ENCODE measurements around the gene CNIH3.

Gene CNIH3

GRCh38 chr1:224722838-224723237 is 106.7 kb downstream of the CNIH3 start:
- DNase-seq (ENCODE audit: low read depth) = no peak

GRCh38 chr1:224724566-224724965 is 108.4 kb downstream of the CNIH3 start:
- no peak for DNase-seq (ENCODE audit: low read depth)

DNA sequence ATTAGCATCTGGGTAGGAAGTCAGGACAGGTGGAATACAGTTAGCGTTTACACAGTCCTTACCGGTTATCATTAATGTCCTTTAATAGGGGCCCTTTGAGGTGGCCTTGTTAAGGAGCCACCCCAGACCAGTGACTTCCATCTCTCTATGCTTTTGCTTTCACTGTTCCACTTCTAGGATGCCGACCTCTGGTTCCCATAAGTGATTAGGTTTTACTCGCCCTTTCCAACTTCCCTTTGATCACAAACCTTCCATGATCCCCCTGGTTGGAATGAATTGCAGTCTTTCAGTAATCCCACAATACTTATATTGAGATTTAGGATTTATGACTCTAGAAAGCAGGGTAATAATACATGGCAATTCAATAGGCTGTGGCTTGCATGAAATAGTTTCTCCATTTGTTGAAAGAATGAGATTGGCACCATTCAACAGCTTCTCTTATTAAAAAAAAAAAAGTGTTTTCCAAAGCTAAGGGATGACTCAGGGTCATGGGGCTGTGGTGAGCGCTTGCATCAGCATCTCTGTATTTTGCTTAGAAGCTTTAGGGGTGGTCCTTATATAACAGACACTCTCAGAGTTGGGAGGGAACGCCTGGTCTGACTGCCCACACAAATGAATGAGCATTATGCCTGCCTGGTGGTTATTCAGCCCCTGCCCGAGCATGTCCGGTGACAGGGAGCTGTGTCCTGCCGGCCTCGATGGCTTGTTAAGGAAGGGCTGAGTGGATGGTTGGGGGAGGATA is 110.5 kb downstream of the CNIH3 start:
- no peak for DNase-seq (ENCODE audit: low read depth)

DNA sequence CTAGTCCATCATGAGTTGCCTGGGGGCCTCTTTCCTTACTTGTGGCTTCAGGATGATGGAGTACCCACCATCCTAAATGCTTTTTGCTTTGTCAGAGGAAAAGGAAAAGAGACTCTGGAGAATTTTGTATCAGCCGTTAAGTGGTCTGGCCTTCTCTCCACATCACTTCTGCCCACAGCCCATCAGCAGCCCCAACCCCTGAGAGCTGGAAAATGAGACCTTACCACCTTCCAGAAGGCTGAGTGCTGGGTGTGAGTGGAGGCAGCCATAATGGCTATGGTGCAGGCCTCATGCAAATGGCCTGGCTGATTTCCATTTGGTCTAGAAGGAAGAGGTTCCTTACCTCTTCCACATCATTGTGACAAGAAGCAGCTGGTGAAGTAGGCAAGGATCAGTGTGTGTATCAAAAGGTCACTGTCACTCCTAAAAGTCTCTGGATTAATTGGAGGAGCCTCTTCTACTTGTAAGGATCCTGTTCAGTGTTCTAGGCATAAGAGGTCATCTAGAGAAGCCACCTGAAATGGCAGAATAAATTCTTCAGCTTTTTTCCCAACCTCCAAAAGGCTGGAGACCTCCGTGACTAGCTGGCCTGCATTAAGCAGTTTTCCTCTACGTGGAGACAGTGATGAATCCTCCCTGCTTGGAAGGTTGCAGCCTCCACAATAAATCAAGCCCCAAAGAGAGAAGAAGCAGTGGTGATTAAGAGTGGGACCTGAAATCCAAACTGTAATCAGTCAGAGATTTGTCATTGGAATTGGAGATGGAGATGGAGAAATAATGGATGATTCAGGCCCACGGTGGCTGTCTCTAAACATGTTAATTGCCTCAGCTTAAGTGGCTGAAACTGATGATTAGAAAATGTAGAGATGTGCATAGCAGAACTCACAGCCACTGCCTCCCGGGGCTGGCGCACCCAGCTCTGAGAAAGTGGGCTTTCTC is 111.5 kb downstream of the CNIH3 start:
- no peak for DNase-seq (ENCODE audit: low read depth)

DNA sequence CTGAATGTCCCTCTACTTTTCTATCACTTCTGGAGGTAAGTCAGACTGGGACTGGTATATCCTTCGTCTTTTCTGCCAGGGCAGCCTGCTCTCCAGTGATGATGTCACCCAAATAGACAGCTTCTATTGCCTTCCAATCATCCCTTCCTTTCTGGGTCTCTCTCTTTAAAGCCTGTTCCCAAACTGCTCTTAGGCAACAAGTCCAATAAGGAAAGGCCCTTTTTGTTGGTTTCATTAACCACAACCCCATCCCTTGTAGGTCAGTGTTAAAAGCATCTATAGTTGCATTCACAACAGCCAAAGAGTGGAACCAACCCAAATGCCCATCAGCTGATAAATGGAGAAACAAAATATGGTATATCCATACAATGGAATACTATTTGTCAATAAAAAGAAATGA is 114.4 kb downstream of the CNIH3 start:
- DNase-seq (ENCODE audit: low read depth) = no peak

DNA sequence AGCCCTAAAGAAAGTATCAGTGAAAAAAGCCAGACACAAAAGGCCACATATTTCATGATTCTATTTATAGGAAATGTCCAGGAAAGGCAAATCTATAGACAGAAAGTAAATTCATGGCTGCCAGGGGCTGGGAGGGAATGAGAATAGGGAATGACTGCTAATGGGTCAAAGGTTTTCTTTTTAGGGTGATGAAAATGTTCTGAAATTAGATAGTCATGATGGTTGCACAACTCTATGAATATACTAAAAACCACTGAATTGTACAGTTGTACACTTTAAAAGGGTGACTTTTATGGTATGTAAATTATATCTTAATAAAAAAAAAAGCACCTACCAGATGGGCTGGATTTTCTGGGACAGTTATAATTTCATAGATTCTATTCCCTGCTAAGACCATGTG is 114.8 kb downstream of the CNIH3 start:
- DNase-seq (ENCODE audit: low read depth) = no peak

DNA sequence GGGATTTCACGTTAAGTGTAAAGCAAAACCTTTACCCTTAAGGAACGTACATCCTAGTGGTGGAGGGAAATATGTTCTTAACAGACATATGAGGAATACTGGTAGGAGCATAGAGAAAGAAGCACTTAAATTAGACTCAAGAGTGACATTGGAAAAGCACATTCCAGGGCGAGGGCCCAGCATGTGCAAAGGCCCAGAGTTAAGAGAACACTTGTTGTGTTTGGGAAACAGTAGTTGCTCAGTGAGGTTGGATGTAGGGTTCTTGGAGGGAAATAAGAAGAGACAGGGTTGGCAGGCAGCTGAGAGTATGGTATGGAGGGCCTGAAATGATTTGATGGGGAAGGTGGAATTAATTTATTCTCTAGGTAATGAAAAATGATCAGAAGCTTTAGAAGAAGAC is 115.5 kb downstream of the CNIH3 start:
- DNase-seq (ENCODE audit: low read depth) = no peak

DNA sequence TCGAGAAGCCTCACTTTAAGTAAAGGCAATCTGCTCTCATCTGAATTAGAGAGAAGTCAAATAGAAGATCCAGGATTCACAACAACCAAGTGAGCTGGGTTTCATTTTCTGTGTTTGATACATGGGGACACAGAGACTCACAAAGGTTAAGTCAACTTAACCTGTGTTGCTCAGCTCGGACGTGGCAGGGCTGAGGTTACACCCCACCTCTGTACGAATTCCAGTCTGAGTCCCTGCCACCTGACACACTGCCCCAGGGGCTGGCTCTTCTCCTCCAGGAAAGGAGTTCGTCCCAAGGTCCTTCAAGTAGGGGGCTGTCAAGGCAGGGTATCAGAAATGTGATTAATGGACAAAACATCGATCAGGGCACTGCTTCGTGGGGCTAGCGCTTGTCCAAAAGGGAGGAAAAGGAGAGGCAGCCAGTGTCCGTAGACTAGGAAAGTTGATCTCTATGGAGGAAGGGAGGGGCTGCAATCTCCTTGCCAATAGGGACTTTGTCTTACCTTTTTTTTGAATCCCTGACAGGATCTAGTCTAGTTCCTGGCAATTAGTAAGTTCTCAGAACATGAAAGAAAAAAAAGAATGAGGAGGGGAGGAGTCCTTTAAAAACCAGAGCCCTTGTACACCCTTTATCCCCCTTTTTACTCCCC is 116.4 kb downstream of the CNIH3 start:
- DNase-seq (ENCODE audit: low read depth) = no peak

- no peak for DNase-seq (ENCODE audit: low read depth)
These were observed 117.2 kb downstream of the CNIH3 start for GRCh38 chr1:224733027-224733911.

- DNase-seq (ENCODE audit: low read depth) = no peak
These were observed 118.3 kb downstream of the CNIH3 start for GRCh38 chr1:224734261-224734935.

- no peak for DNase-seq (ENCODE audit: low read depth)
These were observed 119.0 kb downstream of the CNIH3 start for GRCh38 chr1:224735159-224735558.

DNA sequence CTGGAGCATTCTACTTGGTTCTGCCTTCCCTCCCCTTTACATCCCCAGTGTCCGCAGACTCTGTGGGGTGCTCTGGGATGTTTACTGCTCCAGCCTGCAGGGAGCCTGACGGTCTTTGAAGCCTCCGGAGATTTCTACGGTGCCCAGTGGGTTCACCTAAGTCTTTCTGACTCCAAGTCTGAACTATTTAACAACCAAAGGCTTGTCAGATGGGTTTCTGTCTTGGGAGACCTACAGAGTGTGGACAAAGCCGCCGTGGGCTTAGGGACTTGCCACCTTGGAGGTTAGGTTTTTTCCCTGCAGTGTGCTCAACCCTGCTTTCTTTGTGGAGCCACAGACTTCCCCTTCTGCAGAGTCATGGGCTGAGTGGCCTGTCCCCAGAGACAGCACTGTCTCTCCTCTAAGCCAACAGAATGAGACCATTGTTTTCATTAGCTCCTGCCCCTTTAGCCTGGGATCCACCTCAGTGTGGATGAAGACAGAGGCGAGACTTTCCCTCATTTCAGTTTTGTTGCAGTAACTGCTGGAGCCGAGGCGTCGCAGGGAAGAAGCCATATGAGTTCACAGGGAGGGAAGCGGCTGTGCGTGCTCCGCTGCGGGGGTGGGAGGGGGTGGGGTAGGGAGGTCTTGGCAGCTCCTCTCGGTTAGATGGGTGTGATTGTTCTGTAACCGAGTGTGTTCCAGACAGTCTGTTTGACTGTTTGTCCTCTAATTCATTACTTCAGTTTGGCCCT is 120.7 kb downstream of the CNIH3 start:
- no peak for DNase-seq (ENCODE audit: low read depth)

DNA sequence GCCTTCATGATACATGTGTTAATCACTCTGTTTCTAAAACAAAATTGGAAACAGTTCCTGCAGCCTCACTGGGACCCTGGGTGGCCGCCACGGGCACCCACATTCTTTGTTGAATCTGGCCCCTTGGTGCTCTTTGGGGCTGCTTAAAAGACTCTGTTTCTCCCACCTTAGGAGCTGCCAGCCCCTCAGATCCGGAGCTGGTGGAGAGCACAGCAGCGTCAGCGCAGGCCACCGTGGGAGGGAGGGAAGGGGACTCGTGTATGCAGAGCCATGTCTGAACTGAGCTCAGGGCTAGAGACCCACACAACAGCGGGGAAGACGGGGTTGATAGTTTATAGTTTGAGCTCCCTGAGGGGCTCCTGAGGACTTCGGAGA is 121.2 kb downstream of the CNIH3 start:
- no peak for DNase-seq (ENCODE audit: low read depth)

GRCh38 chr1:224739303-224739996 is 123.3 kb downstream of the CNIH3 start:
- DNase-seq (ENCODE audit: low read depth) = no peak

- no peak for DNase-seq (ENCODE audit: low read depth)
These were observed 124.0 kb downstream of the CNIH3 start for GRCh38 chr1:224739997-224740684.

DNA sequence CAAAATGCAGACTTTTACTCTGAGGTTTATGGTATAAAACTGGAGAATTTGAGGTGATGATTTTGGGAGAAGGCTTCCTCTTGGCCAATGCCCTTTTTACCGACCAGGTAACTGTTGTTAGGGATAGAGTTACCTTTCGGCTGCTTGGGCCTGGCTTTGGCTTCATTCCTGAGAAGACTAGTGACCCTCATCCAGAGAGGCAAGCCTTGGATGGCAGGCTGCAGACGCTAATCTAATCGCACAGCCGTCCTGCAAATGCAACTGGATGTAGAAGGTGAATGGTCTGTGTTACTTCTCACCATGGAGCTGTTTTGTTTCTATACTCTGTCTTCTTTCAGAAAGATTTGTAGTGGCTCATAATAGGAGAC is 124.6 kb downstream of the CNIH3 start:
- DNase-seq (ENCODE audit: low read depth) = no peak

GRCh38 chr1:224742349-224742748 is 126.2 kb downstream of the CNIH3 start:
- DNase-seq (ENCODE audit: low read depth) = no peak

GRCh38 chr1:224743608-224744164 is 127.6 kb downstream of the CNIH3 start:
- no peak for DNase-seq (ENCODE audit: low read depth)

GRCh38 chr1:224744521-224744920 is 128.4 kb downstream of the CNIH3 start:
- no peak for DNase-seq (ENCODE audit: low read depth)

Data from activated T-cell treated with anti-CD3 and anti-CD28 coated beads for 24 hours (primary cell).